HG03060 (cell line): Measurements from ENCODE around the gene NAV2.

ENCODE experiments used
- ATAC-seq: cut with Tn5 transposase; IDR thresholded peaks from one replicate; pipeline ENCODE4 v1.9.1; 2021; ENCODE audit warnings: low read depth, moderate number of reproducible peaks; ENCODE audit not compliant: unreplicated experiment

NAV2 gene

GRCh38 chr11:19736831-19737230, 24.2 kb downstream of the NAV2 start:
- ATAC-seq = no peak

- no peak for ATAC-seq
Measured at GRCh38 chr11:19737575-19737974, 24.9 kb downstream of the NAV2 start.

GRCh38 chr11:19738124-19738523, 25.5 kb downstream of the NAV2 start:
- ATAC-seq = no peak

GRCh38 chr11:19739872-19740271, 27.2 kb downstream of the NAV2 start:
- ATAC-seq = no peak

- no peak for ATAC-seq
Measured at GRCh38 chr11:19740586-19740985, 27.9 kb downstream of the NAV2 start.

GRCh38 chr11:19742588-19743292, 30.1 kb downstream of the NAV2 start:
- ATAC-seq = no peak

GRCh38 chr11:19743622-19744021, 31.0 kb downstream of the NAV2 start:
- no peak for ATAC-seq

- no peak for ATAC-seq
Measured at GRCh38 chr11:19744130-19744529, 31.5 kb downstream of the NAV2 start.

- no peak for ATAC-seq
Measured at GRCh38 chr11:19746086-19746485, 33.4 kb downstream of the NAV2 start.

- no peak for ATAC-seq
Measured at GRCh38 chr11:19747634-19748033, 35.0 kb downstream of the NAV2 start.

GRCh38 chr11:19751055-19751454, 38.4 kb downstream of the NAV2 start:
- ATAC-seq = no peak

- no peak for ATAC-seq
Measured at GRCh38 chr11:19753451-19754106, 40.9 kb downstream of the NAV2 start.

GRCh38 chr11:19756675-19757475, 44.2 kb downstream of the NAV2 start:
- no peak for ATAC-seq

GRCh38 chr11:19759389-19759788, 46.8 kb downstream of the NAV2 start:
- no peak for ATAC-seq

GRCh38 chr11:19762266-19762665, 49.6 kb downstream of the NAV2 start:
- ATAC-seq = no peak

GRCh38 chr11:19763330-19763729, 50.7 kb downstream of the NAV2 start:
- ATAC-seq = no peak

GRCh38 chr11:19766206-19766605, 53.6 kb downstream of the NAV2 start:
- ATAC-seq = no peak

GRCh38 chr11:19766810-19767209, 54.2 kb downstream of the NAV2 start:
- ATAC-seq = no peak

GRCh38 chr11:19767627-19768151, 55.1 kb downstream of the NAV2 start:
- ATAC-seq = no peak

- no peak for ATAC-seq
Measured at GRCh38 chr11:19768197-19768596, 55.6 kb downstream of the NAV2 start.

- no peak for ATAC-seq
Measured at GRCh38 chr11:19768815-19769214, 56.2 kb downstream of the NAV2 start.
